ENCODE data around the gene NPEPL1.

NPEPL1 gene

GRCh38 chr20:58717278-58718091, 24.9 kb downstream of the NPEPL1 start:
- TF ChIP-seq ZNF274 (IDR thresholded peaks at IDR 0.05; ENCODE audit: low read depth, low read length) (no peak), SUZ12 (IDR thresholded peaks at IDR 0.05; ENCODE audit: extremely low read depth, insufficient read depth, insufficient read length) (no peak), YY1 (IDR thresholded peaks at IDR 0.05; ENCODE audit: insufficient read depth, insufficient read length) (no peak)
- DNase-seq (ENCODE audit: low read depth, low spot score) = no peak
- H3K9ac ChIP-seq (ENCODE audit: insufficient read length, low read depth) = no peak overlapping the region

GRCh38 chr20:58718121-58718563, 25.5 kb downstream of the NPEPL1 start:
- no peak overlapping the region for H3K9ac ChIP-seq (ENCODE audit: insufficient read length, low read depth)
- TF ChIP-seq ZNF274 (IDR thresholded peaks at IDR 0.05; ENCODE audit: low read depth, low read length) (no peak), YY1 (IDR thresholded peaks at IDR 0.05; ENCODE audit: insufficient read depth, insufficient read length) (no peak), SUZ12 (IDR thresholded peaks at IDR 0.05; ENCODE audit: extremely low read depth, insufficient read depth, insufficient read length) (no peak)
- no peak overlapping the region for H3K4me3 ChIP-seq (ENCODE audit: insufficient read length, low read depth)
- H3K36me3 ChIP-seq (ENCODE audit: insufficient read depth, insufficient read length, low read length) = peaks cover 7% of the 10 kb centered on the region
- H3K9me3 ChIP-seq (ENCODE audit: insufficient read depth, low read length) = no peaks in the 10 kb centered on the region
- no peaks in the 10 kb centered on the region for H3K4me1 ChIP-seq (ENCODE audit: insufficient read depth, insufficient read length)
- peaks cover 2% of the 10 kb centered on the region for H3K27me3 ChIP-seq (ENCODE audit: insufficient read depth, insufficient read length)
- no peak for DNase-seq (ENCODE audit: low read depth, low spot score)

More at GRCh38 chr20:58717278-58718091, 24.9 kb downstream of the NPEPL1 start:
- Histone ChIP-seq H3K4me1 (ENCODE audit: insufficient read depth, insufficient read length) (no peaks in the 10 kb centered on the region), H3K27me3 (ENCODE audit: insufficient read depth, insufficient read length) (peaks cover 2% of the 10 kb centered on the region), H3K4me3 (ENCODE audit: insufficient read length, low read depth) (no peak overlapping the region), H3K36me3 (ENCODE audit: insufficient read depth, insufficient read length, low read length) (peaks cover 7% of the 10 kb centered on the region), H3K9me3 (ENCODE audit: insufficient read depth, low read length) (no peaks in the 10 kb centered on the region)

DNA sequence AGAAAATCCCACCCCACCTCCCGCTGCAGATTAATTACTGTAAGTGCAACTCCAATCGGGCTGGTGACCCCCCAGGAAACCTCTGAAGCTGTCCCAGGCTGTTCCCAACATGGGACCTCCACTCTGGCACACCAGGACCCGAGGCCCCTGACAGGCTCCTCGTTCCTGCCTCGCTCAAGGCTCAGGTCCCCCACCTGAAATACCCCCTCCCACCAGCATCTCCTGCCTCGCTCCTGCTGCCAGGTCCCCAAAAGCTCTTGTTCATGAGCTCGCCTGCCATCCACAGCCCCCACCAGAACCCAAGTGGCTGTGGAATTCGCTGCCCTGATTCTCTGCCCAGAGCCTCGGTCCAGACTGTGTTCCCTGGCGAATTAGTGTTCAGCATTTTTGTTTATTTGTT, 26.1 kb downstream of the NPEPL1 start:
- H3K4me3 ChIP-seq (ENCODE audit: insufficient read length, low read depth) = no peak overlapping the region
- H3K9me3 ChIP-seq (ENCODE audit: insufficient read depth, low read length) = no peaks in the 10 kb centered on the region
- no peaks in the 10 kb centered on the region for H3K4me1 ChIP-seq (ENCODE audit: insufficient read depth, insufficient read length)
- TF ChIP-seq SUZ12 (IDR thresholded peaks at IDR 0.05; ENCODE audit: extremely low read depth, insufficient read depth, insufficient read length) (no peak), YY1 (IDR thresholded peaks at IDR 0.05; ENCODE audit: insufficient read depth, insufficient read length) (no peak), ZNF274 (IDR thresholded peaks at IDR 0.05; ENCODE audit: low read depth, low read length) (no peak)
- peaks cover 7% of the 10 kb centered on the region for H3K36me3 ChIP-seq (ENCODE audit: insufficient read depth, insufficient read length, low read length)
- peaks cover 2% of the 10 kb centered on the region for H3K27me3 ChIP-seq (ENCODE audit: insufficient read depth, insufficient read length)
- no peak for DNase-seq (ENCODE audit: low read depth, low spot score)
- no peak overlapping the region for H3K9ac ChIP-seq (ENCODE audit: insufficient read length, low read depth)

GRCh38 chr20:58719258-58719657, 26.7 kb downstream of the NPEPL1 start:
- peaks cover 2% of the 10 kb centered on the region for H3K27me3 ChIP-seq (ENCODE audit: insufficient read depth, insufficient read length)
- no peaks in the 10 kb centered on the region for H3K9me3 ChIP-seq (ENCODE audit: insufficient read depth, low read length)
- no peak overlapping the region for H3K9ac ChIP-seq (ENCODE audit: insufficient read length, low read depth)
- H3K4me3 ChIP-seq (ENCODE audit: insufficient read length, low read depth) = no peak overlapping the region
- no peaks in the 10 kb centered on the region for H3K4me1 ChIP-seq (ENCODE audit: insufficient read depth, insufficient read length)
- no peak for DNase-seq (ENCODE audit: low read depth, low spot score)
- TF ChIP-seq ZNF274 (IDR thresholded peaks at IDR 0.05; ENCODE audit: low read depth, low read length) (no peak), SUZ12 (IDR thresholded peaks at IDR 0.05; ENCODE audit: extremely low read depth, insufficient read depth, insufficient read length) (no peak), YY1 (IDR thresholded peaks at IDR 0.05; ENCODE audit: insufficient read depth, insufficient read length) (no peak)
- H3K36me3 ChIP-seq (ENCODE audit: insufficient read depth, insufficient read length, low read length) = peaks cover 3% of the 10 kb centered on the region

DNA sequence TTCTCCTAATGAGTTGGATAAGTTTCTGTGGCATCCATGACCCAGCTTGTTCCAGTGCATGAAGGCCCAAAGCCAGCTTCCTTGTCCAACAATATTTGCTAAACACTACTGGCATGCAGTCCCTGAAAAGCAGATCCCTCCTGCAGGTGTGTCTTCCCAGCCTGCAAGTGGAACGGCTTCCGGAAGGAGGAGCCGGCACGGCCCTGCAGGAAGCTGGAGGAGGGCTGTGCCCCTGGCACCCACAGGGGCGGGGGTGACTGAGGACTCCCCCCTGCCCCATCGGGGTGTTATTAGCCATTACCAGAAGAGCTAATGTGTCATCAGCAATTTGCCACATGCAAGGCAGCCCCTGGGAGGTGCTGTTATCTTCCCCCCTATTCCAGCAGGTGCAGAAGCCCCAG, 27.4 kb downstream of the NPEPL1 start:
- TF ChIP-seq YY1 (IDR thresholded peaks at IDR 0.05; ENCODE audit: insufficient read depth, insufficient read length) (no peak), ZNF274 (IDR thresholded peaks at IDR 0.05; ENCODE audit: low read depth, low read length) (no peak), SUZ12 (IDR thresholded peaks at IDR 0.05; ENCODE audit: extremely low read depth, insufficient read depth, insufficient read length) (no peak)
- no peaks in the 10 kb centered on the region for H3K36me3 ChIP-seq (ENCODE audit: insufficient read depth, insufficient read length, low read length)
- no peak overlapping the region for H3K9ac ChIP-seq (ENCODE audit: insufficient read length, low read depth)
- H3K4me1 ChIP-seq (ENCODE audit: insufficient read depth, insufficient read length) = no peaks in the 10 kb centered on the region
- H3K27me3 ChIP-seq (ENCODE audit: insufficient read depth, insufficient read length) = peaks cover 2% of the 10 kb centered on the region
- DNase-seq (ENCODE audit: low read depth, low spot score) = no peak
- H3K4me3 ChIP-seq (ENCODE audit: insufficient read length, low read depth) = no peak overlapping the region
- H3K9me3 ChIP-seq (ENCODE audit: insufficient read depth, low read length) = no peaks in the 10 kb centered on the region

DNA sequence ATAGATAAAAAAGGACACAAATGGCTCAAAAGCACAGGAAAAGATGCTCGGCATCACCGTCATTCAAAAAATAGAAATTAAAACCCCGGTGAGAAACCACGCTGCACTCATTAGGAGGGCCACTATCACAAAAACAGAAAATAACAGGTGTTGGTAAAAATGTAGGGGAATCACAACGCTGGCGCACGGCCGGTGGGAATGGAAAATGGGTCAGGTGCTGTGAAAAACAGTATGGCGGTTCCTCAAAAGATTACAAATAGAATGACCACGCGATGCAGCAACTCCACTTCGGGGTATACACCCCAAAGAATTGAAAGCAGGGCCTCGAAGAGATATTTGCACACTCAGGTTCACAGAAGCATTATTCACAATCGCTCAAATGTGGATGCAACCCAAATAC, 28.3 kb downstream of the NPEPL1 start:
- Histone ChIP-seq H3K9ac (ENCODE audit: insufficient read length, low read depth) (no peak overlapping the region), H3K36me3 (ENCODE audit: insufficient read depth, insufficient read length, low read length) (no peaks in the 10 kb centered on the region), H3K4me3 (ENCODE audit: insufficient read length, low read depth) (no peak overlapping the region), H3K9me3 (ENCODE audit: insufficient read depth, low read length) (peaks cover 4% of the 10 kb centered on the region; the same call in 1 of the 2 replicates), H3K27me3 (ENCODE audit: insufficient read depth, insufficient read length) (peaks cover 2% of the 10 kb centered on the region), H3K4me1 (ENCODE audit: insufficient read depth, insufficient read length) (no peaks in the 10 kb centered on the region)
- DNase-seq (ENCODE audit: low read depth, low spot score) = no peak
- no peak for TF ChIP-seq SUZ12 (IDR thresholded peaks at IDR 0.05; ENCODE audit: extremely low read depth, insufficient read depth, insufficient read length)
- no peak for TF ChIP-seq ZNF274 (IDR thresholded peaks at IDR 0.05; ENCODE audit: low read depth, low read length)
- TF ChIP-seq YY1 (IDR thresholded peaks at IDR 0.05; ENCODE audit: insufficient read depth, insufficient read length) = no peak

- TF ChIP-seq ZNF274 (IDR thresholded peaks at IDR 0.05; ENCODE audit: low read depth, low read length) = no peak
- no peak for TF ChIP-seq SUZ12 (IDR thresholded peaks at IDR 0.05; ENCODE audit: extremely low read depth, insufficient read depth, insufficient read length)
- no peak for TF ChIP-seq YY1 (IDR thresholded peaks at IDR 0.05; ENCODE audit: insufficient read depth, insufficient read length)
- no peaks in the 10 kb centered on the region for H3K36me3 ChIP-seq (ENCODE audit: insufficient read depth, insufficient read length, low read length)
- H3K4me1 ChIP-seq (ENCODE audit: insufficient read depth, insufficient read length) = no peaks in the 10 kb centered on the region
- H3K9ac ChIP-seq (ENCODE audit: insufficient read length, low read depth) = no peak overlapping the region
- DNase-seq (ENCODE audit: low read depth, low spot score) = no peak
- H3K4me3 ChIP-seq (ENCODE audit: insufficient read length, low read depth) = no peak overlapping the region
- peaks cover 2% of the 10 kb centered on the region for H3K27me3 ChIP-seq (ENCODE audit: insufficient read depth, insufficient read length)
- peaks cover 9% of the 10 kb centered on the region; the same call in 1 of the 2 replicates for H3K9me3 ChIP-seq (ENCODE audit: insufficient read depth, low read length)
Observed at GRCh38 chr20:58721951-58722778, 29.6 kb downstream of the NPEPL1 start.
